Activated T-cell treated with anti-CD3 and anti-CD28 coated beads for 1 hour (primary cell): ENCODE data around the gene TBX1.

Experiments used
- DNase-seq: peaks from one replicate; pipeline ENCODE4 v3.0.0-alpha.2; 2020; ENCODE audit warnings: low read depth

Gene TBX1

DNA sequence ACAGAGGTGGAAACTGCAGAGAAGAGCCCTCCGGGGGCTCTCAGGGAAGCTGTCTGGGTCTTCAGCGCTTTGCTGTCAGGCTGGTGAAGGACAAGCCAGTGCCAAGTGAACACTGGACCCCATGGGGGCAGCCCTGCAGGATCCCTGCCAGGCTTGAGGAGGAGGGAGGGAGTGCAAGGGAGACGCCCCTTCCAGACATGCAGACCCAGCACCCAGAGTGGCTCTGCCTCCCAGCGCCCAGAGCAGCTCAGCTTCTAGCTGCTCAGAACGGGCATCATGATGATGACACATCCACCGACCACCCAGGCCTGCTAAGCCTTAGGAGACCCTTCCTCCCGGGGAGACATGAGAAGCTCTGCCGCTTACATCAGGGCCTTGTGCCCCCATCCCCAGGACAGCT, 39.7 kb downstream of the TBX1 start:
- no peak for DNase-seq

- DNase-seq: no peak
Observed at GRCh38 chr22:19800761-19801244, 40.2 kb downstream of the TBX1 start.

- no peak for DNase-seq
Observed at GRCh38 chr22:19801340-19802000, 40.9 kb downstream of the TBX1 start.

- no peak for DNase-seq
Observed at GRCh38 chr22:19802001-19802893, 41.7 kb downstream of the TBX1 start.

DNA sequence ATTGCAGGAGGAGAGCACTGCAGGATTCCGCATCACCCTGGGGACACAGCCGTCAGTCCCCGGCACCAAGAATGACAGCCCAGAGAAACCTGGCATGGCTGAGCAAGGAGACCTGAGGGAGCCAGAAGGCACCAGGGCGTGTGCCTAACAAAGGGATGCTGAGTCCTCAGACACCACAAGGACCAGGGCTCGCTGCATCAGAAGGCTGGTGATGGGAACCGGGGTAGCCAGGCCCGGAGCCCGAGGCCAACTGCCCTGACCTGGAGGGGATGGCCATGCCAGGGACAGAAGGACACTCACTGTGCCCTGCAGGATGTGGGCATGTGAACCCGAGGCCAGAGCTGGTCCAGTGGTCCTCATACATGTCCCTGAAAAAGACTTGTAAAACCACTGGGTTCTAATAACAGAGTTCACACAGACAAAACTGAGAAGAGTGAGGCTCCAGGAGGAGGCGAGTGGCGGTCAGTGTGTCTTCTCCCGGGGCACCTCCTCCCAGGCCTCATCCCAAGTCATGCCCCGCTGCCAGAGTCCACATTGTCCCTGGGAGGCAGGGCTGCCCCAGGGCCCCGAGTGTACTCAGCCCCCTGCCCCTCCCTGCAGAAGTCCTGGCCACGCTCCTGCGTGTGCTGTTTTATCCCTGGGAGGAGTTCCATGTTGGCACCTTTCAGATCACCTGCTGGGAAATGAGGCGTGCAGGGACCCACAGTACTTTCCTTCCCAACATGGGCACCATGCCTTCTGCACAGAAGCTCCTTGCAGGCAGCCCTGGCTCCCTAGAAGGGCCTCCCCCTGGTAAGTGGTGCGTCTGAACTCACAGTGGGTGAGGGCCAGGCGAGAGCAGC, 42.5 kb downstream of the TBX1 start:
- no peak for DNase-seq

GRCh38 chr22:19803736-19804267, 43.2 kb downstream of the TBX1 start:
- no peak for DNase-seq

GRCh38 chr22:19805821-19806212, 45.2 kb downstream of the TBX1 start:
- no peak for DNase-seq

DNA sequence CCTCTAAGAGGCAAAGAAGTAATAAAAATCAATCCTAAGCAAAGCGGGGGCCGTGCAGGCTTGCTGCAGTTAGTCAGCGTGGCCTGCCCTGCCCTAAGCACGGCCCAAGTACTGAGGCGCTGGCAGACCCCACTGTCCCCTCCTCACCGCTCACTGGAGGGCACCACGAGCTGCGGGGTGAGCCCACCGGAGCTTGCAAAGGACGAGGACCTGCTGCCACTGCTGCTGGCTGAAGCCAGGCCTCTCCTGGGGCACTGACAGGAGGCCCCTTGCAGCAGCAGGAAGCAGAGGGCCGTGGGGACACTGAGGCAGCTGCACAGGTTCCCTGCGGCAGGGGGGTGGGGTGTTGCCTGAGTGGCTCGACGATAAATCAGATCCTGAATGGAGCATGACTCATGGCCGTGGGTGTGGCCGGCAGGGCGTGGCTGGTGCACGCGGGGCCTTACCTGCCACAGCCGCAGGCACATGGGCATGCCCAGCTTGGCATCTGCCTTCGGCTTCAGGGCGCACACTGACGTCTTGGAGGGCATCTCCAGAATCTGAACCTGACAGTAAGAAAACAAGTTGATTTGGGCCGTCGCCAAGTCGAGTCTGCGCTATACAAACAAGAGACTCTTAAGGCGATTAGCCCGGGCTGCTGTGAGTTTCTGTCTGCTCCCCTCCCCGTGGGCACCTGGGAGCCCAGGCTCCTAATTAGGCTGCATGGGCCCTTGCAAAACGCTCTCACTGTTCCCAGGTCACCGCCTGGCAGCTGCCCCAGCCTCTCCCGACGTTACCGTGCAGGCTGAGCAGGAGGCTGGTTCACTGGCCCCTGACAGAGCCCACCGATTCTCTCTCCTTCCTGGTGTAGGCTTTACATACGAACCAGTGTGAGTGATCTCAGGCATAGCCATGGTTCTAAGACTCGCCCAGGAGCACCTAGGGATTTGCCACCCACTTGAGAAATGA, 45.9 kb downstream of the TBX1 start:
- no peak for DNase-seq

DNA sequence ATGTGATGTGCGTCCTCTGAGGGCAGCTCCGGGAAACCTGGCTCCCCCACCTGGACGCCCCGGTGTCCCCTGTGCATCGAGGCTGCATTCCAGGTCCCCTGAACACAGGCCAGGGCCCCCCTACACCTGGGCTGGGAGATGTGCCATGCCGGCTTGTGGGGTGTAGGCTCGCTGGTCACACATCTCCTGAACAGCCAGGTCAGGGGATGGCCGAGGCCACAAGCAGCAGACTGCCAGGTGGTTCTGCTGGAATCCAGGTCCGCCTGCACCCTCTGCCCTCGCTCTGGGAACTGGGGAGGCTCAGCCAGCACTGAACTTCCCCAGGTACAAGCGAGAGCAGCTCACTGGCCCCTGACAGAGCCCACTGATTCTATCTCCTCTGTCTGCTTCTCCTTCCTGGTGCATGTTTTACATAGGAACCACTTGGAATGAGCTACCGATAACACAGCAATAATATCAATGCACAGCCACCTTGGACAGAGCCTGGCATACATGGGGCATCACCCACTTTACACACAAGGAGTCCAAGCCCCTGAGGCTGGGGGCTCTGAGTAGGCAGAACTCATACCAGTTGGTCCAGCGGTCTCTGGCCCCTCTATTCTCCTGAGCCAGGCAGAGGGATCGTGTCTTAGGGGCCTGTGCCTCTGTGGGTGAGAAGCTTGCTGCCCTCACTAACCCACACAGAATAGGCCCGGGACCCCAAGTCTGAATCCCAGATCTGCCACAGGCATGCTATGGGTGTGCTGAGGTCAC, 46.8 kb downstream of the TBX1 start:
- no peak for DNase-seq

DNA sequence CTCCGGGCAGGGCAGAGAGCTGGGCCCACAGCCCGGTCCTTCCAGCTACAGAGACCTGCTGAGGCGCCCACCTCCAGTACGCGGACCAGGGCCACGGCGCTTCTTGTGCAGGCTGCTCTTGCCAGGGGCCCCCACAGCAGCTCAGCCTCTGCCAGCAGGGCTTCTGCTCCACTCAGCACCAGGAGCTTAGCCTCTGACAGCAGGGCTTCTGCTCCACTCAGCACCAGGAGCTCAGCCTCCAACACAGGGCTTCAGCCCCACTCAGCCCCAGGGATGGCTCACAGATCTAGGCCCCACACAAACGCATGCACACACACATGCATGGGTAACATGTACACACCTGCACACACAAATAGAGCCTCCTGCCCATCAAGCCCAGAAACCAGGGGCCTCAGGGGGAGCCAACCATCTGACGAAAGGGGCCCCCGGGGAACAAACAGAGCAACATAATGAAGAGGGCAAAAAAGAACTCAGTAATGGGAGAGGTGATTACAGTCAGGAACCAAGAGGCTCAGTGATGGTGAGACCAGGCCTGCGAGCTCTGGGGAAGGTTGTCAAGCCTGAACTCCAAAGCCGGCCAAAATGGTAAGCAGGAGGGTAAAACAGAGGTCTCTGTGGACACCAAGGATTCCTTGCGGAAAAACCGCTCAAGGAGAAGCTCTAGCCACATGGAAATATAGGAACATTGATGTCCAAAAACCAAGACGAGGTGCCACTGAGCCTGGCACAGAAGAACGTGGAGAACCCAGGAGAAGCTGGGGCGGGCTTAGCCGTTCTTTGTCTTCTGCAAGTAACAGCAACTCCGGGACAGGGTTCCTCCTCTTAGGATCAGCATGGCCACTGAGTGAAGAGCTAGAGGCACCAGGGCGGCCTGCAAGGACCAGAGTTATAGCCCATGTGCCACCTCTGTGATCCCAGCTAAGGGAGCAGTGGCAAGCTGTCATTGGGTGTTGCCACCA, 47.6 kb downstream of the TBX1 start:
- DNase-seq: no peak

- DNase-seq: no peak
Observed at GRCh38 chr22:19808873-19809478, 48.4 kb downstream of the TBX1 start.

GRCh38 chr22:19809741-19810140, 49.2 kb downstream of the TBX1 start:
- DNase-seq: no peak

GRCh38 chr22:19810381-19811201, 50.0 kb downstream of the TBX1 start:
- no peak for DNase-seq

DNA sequence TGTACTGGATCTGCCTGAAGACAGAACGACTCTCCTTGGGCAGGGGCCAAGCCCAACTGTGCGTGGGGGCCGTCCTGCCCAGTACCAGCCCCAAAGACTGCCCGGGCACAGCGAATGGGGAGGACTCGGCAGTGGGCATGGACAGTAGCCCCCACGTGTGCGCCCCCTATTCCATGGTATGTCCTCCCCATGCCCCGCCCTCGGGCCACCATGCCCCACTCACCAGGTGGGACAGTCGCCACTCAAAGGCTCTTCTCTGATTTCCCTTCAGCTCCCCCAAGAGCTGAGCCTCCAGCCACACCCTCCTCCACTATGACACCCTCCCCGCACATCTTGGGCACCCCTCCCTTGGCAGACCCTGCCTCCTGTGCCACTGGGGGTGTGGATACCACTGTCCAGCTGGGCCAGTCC, 50.6 kb downstream of the TBX1 start:
- no peak for DNase-seq

- no peak for DNase-seq
Observed at GRCh38 chr22:19811811-19812771, 51.5 kb downstream of the TBX1 start.

GRCh38 chr22:19812910-19813309, 52.3 kb downstream of the TBX1 start:
- DNase-seq: no peak

DNA sequence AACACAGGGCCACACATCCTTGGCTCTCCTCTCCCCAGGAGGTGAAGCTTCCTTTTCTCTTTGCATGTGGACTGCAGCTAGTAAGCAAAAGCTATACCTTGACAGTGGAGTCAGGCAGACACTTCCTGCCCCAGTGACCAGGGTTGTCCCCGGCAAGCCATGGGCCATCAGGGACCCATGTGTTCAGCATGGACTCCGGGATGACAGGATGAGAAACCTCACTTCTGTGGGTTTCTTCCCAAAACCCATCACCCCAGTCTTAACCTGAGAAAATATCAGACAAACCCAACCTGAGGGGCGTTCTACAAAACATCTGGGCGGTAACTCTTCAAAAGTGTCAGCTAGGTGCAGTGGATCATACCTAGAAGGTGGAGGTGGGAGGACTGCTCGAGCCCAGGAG, 53.9 kb downstream of the TBX1 start:
- DNase-seq: no peak
